Measurements from ENCODE around the gene UTF1. TPM values are rescaled to one million over a fixed set of nuclear protein-coding genes. Genes with fewer than 3 reads are reported as not detected.

UTF1 gene
- total and polyA plus RNA-seq, 2 experiments from 2014 or later = not detected

GRCh38 chr10:133249975-133250754 lies 20.1 kb downstream of the UTF1 start:
- Histone ChIP-seq H3K27ac (no peak overlapping the region), H3K4me1 (ENCODE audit: low read depth) (peaks cover 5% of the 10 kb centered on the region), H3K36me3 (no peaks in the 10 kb centered on the region), H3K4me3 (no peak overlapping the region), H3K27me3 (no peaks in the 10 kb centered on the region), H3K9me3 (ENCODE audit: low read depth) (no peaks in the 10 kb centered on the region)
- no peak for DNase-seq (ENCODE audit: low read depth in 1 of 2, low spot score in 1 of 2)
- no peak for TF ChIP-seq CTCF (IDR thresholded peaks at IDR 0.05; ENCODE audit: low read depth, low read length)

GRCh38 chr10:133251388-133252222 lies 21.6 kb downstream of the UTF1 start:
- no peak for DNase-seq (ENCODE audit: low read depth in 1 of 2, low spot score in 1 of 2)
- no peak for TF ChIP-seq CTCF (IDR thresholded peaks at IDR 0.05; ENCODE audit: low read depth, low read length)
- H3K4me3 ChIP-seq = no peak overlapping the region
- H3K4me1 ChIP-seq (ENCODE audit: low read depth) = no peaks in the 10 kb centered on the region
- no peaks in the 10 kb centered on the region for H3K9me3 ChIP-seq (ENCODE audit: low read depth)
- no peaks in the 10 kb centered on the region for H3K36me3 ChIP-seq
- H3K27me3 ChIP-seq = no peaks in the 10 kb centered on the region
- no peak overlapping the region for H3K27ac ChIP-seq

GRCh38 chr10:133252223-133252552 lies 22.2 kb downstream of the UTF1 start:
- Histone ChIP-seq H3K27me3 (no peaks in the 10 kb centered on the region), H3K36me3 (no peaks in the 10 kb centered on the region), H3K4me3 (no peak overlapping the region), H3K27ac (no peak overlapping the region), H3K9me3 (ENCODE audit: low read depth) (no peaks in the 10 kb centered on the region), H3K4me1 (ENCODE audit: low read depth) (no peaks in the 10 kb centered on the region)
- no peak for TF ChIP-seq CTCF (IDR thresholded peaks at IDR 0.05; ENCODE audit: low read depth, low read length)
- no peak for DNase-seq (ENCODE audit: low read depth in 1 of 2, low spot score in 1 of 2)

GRCh38 chr10:133253361-133253955 lies 23.4 kb downstream of the UTF1 start:
- no peaks in the 10 kb centered on the region for H3K27me3 ChIP-seq
- H3K4me3 ChIP-seq = no peak overlapping the region
- no peaks in the 10 kb centered on the region for H3K36me3 ChIP-seq
- H3K27ac ChIP-seq = no peak overlapping the region
- no peak for DNase-seq (ENCODE audit: low read depth in 1 of 2, low spot score in 1 of 2)
- H3K4me1 ChIP-seq (ENCODE audit: low read depth) = no peaks in the 10 kb centered on the region
- no peak for TF ChIP-seq CTCF (IDR thresholded peaks at IDR 0.05; ENCODE audit: low read depth, low read length)
- H3K9me3 ChIP-seq (ENCODE audit: low read depth) = no peaks in the 10 kb centered on the region

- H3K4me3 ChIP-seq = no peak overlapping the region
- H3K9me3 ChIP-seq (ENCODE audit: low read depth) = no peaks in the 10 kb centered on the region
- TF ChIP-seq CTCF (IDR thresholded peaks at IDR 0.05; ENCODE audit: low read depth, low read length) = no peak
- DNase-seq (ENCODE audit: low read depth in 1 of 2, low spot score in 1 of 2) = no peak
- no peak overlapping the region for H3K27ac ChIP-seq
- no peaks in the 10 kb centered on the region for H3K4me1 ChIP-seq (ENCODE audit: low read depth)
- no peaks in the 10 kb centered on the region for H3K36me3 ChIP-seq
- no peaks in the 10 kb centered on the region for H3K27me3 ChIP-seq
These were observed 24.6 kb downstream of the UTF1 start for GRCh38 chr10:133254421-133255120.
